Brain microvascular endothelial cell (primary cell): ENCODE results near the gene SEMA5A.

Experiments
- DNase-seq: peaks from one replicate; pipeline ENCODE4 v3.0.0-alpha.2; 2020
- H3K27ac ChIP-seq: fragments of 250-450 bp; sonication (Bioruptor Pico); 2 replicates; pipeline ENCODE4 v1.5.1; 2020; ENCODE audit warnings: mild to moderate bottlenecking, moderate library complexity
- H3K27me3 ChIP-seq: fragments of 250-450 bp; sonication (Bioruptor Pico); replicated peaks from 2 replicates; pipeline ENCODE4 v1.5.1; 2020; ENCODE audit warnings: mild to moderate bottlenecking
- H3K36me3 ChIP-seq: fragments of 250-450 bp; sonication (Bioruptor Pico); replicated peaks from 2 replicates; pipeline ENCODE4 v1.5.1; 2020; ENCODE audit warnings: mild to moderate bottlenecking
- H3K4me3 ChIP-seq: 2 replicates; pipeline ENCODE4 v1.5.1; 2011; ENCODE audit warnings: low read depth, mild to moderate bottlenecking, control low read depth, low read length, moderate library complexity
- CTCF ChIP-seq: IDR thresholded peaks from 2 replicates; pipeline ENCODE4 v1.5.1; 2011; ENCODE audit warnings: low read depth, mild to moderate bottlenecking, moderate library complexity, low read length, control low read depth, inconsistent platforms; ENCODE audit errors: missing control alignments
- in situ Hi-C: cut with HindIII; loops from 2 replicates; pipeline ENCODE4 v1.10.0; 2017; ENCODE audit warnings: low sequenced_read_pairs, low pct_ligation_motif_present

Gene SEMA5A

DNA sequence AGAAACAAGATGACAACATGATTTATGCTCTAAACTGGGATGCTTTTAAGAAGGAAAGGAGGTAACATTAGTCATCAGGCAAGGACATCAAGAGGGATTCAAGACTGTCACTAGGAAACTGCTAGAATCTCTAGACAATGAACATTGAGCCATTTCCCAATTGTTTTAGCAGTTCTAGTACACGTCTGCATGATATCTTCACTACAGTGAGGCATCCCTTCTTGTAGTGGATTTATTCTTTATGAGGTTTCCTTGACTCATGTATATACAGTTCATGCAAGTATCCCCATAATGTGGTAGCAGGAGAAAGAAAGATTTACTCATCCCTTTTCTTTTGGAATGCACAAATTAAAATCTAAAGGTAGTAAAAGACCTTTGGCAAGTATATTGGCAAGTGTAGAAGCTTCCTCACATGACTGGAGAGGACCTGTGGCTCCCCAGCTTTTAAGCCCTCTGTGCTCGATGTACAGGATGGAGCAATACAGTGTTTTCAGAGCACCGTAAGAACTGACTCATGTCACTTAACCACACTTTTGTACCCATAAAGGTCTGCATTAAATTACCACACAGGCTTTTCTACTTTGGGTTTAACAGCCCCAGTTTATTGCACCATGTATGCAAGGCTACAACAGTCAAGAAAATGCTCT, 335.9 kb downstream of the SEMA5A start:
- TF ChIP-seq CTCF: no peak
- Histone ChIP-seq H3K4me3 (no peak overlapping the region), H3K27ac (no peak overlapping the region), H3K36me3 (no peaks in the 10 kb centered on the region), H3K27me3 (no peaks in the 10 kb centered on the region)
- in situ Hi-C loops: no loop called here
- no peak for DNase-seq

- H3K4me3 ChIP-seq: no peak overlapping the region
- TF ChIP-seq CTCF: no peak
- DNase-seq: no peak
- H3K27ac ChIP-seq: no peak overlapping the region
- H3K27me3 ChIP-seq: no peaks in the 10 kb centered on the region
- H3K36me3 ChIP-seq: no peaks in the 10 kb centered on the region
- in situ Hi-C loops: no loop called here
Measured at GRCh38 chr5:9207817-9208418, 338.0 kb downstream of the SEMA5A start.

DNA sequence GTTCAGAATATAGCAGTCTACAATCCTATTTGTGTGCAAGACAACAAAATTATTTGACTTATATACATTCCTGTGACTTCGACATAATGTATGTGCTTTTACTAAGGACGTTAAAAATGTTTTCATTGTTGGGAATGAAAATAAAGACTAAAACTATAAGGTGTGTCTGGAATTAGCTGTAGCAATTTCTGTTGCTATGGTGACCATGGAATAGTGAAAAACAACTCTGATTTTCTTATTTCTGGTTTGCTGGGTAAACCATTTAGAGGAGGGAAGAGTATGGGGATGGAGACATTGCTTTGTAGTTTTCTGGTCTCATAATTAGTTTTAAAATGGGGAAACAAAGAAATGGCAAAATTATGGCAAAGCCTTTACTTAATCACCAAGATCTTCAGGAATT, 343.2 kb downstream of the SEMA5A start:
- TF ChIP-seq CTCF: no peak
- in situ Hi-C loops: no loop called here
- Histone ChIP-seq H3K27ac (no peak overlapping the region), H3K27me3 (no peaks in the 10 kb centered on the region), H3K36me3 (no peaks in the 10 kb centered on the region), H3K4me3 (no peak overlapping the region)
- no peak for DNase-seq

- DNase-seq: no peak
- in situ Hi-C loops: no loop called here
Measured at GRCh38 chr5:9201761-9202160, 344.1 kb downstream of the SEMA5A start.

GRCh38 chr5:9201011-9201410, 344.9 kb downstream of the SEMA5A start:
- TF ChIP-seq CTCF: no peak
- no peak for DNase-seq
- Histone ChIP-seq H3K27ac (no peak overlapping the region), H3K4me3 (no peak overlapping the region), H3K36me3 (no peaks in the 10 kb centered on the region), H3K27me3 (no peaks in the 10 kb centered on the region)
- in situ Hi-C loops: no loop called here

More at GRCh38 chr5:9201761-9202160, 344.1 kb downstream of the SEMA5A start:
- H3K27me3 ChIP-seq: no peaks in the 10 kb centered on the region
- no peaks in the 10 kb centered on the region for H3K36me3 ChIP-seq
- TF ChIP-seq CTCF: no peak
- no peak overlapping the region for H3K4me3 ChIP-seq
- H3K27ac ChIP-seq: no peak overlapping the region

GRCh38 chr5:9198394-9198793, 347.5 kb downstream of the SEMA5A start:
- TF ChIP-seq CTCF: no peak
- in situ Hi-C loops: no loop called here
- Histone ChIP-seq H3K36me3 (no peaks in the 10 kb centered on the region), H3K27me3 (no peaks in the 10 kb centered on the region), H3K27ac (peak overlapping the region; percentile 67), H3K4me3 (no peak overlapping the region)
- DNase-seq: peak; percentile 35
